Subcutaneous abdominal adipose tissue (tissue), 5 donors: Measurements from ENCODE around the gene SLX4IP.

Experiments
- H3K27ac ChIP-seq: one replicate; pipeline ENCODE4 v1.7.0; 2013; ENCODE audit warnings: low read depth, mild to moderate bottlenecking, inconsistent platforms, low read length, moderate library complexity
- H3K27me3 ChIP-seq, 5 donors: one replicate each; pipeline ENCODE4 v1.7.0; 2013; ENCODE audit warnings: low read length in 5 of 5, inconsistent platforms in 1 of 5; ENCODE audit not compliant: control insufficient read depth in 5 of 5, insufficient read depth in 4 of 5
- H3K36me3 ChIP-seq, 5 donors: one replicate each; pipeline ENCODE4 v1.7.0; 2013; ENCODE audit warnings: low read length in 5 of 5; ENCODE audit not compliant: control insufficient read depth in 5 of 5, insufficient read depth in 5 of 5
- H3K4me1 ChIP-seq, 5 donors: one replicate each; pipeline ENCODE4 v1.7.0; 2013; ENCODE audit warnings: low read length in 5 of 5, mild to moderate bottlenecking in 3 of 5, moderate library complexity in 1 of 5; ENCODE audit not compliant: control insufficient read depth in 5 of 5, insufficient read depth in 5 of 5
- H3K4me3 ChIP-seq, 5 donors: one replicate each; pipeline ENCODE4 v1.7.0; 2013; ENCODE audit warnings: low read length in 5 of 5, low read depth in 1 of 5
- H3K9ac ChIP-seq, 5 donors: one replicate each; pipeline ENCODE4 v1.7.0; 2013; ENCODE audit warnings: low read length in 5 of 5, mild to moderate bottlenecking in 4 of 5, moderate library complexity in 3 of 5
- H3K9me3 ChIP-seq, 5 donors: one replicate each; pipeline ENCODE4 v1.7.0; 2013; ENCODE audit warnings: low read length in 5 of 5; ENCODE audit not compliant: control insufficient read depth in 5 of 5
- donor health status: healthy.
- donor health status: healthy.
- donor health status: healthy.
- donor health status: healthy.
- donor health status: healthy.

SLX4IP gene

GRCh38 chr20:10474606-10475184 is 39.6 kb downstream of the SLX4IP start:
- no peaks in the 10 kb centered on the region for H3K36me3 ChIP-seq
- no peaks in the 10 kb centered on the region for H3K27me3 ChIP-seq
- peaks cover 0 to 32% (median 25%) of the 10 kb centered on the region in 5 donors for H3K4me1 ChIP-seq
- H3K9ac ChIP-seq: no peak overlapping the region
- H3K4me3 ChIP-seq: peak overlapping the region in 1 of 5 donors; percentile 0
- H3K9me3 ChIP-seq: peaks cover 0 to 4% (median 0%) of the 10 kb centered on the region in 5 donors
- H3K27ac ChIP-seq: peak overlapping the region; percentile 2

- peak overlapping the region; percentile 20 for H3K27ac ChIP-seq
Measured at GRCh38 chr20:10475225-10475624, 40.1 kb downstream of the SLX4IP start.

GRCh38 chr20:10476319-10476724 is 41.2 kb downstream of the SLX4IP start:
- H3K27me3 ChIP-seq: no peaks in the 10 kb centered on the region
- H3K4me1 ChIP-seq: peaks cover 0 to 23% (median 22%) of the 10 kb centered on the region in 5 donors
- peaks cover 0 to 4% (median 0%) of the 10 kb centered on the region in 5 donors for H3K9me3 ChIP-seq
- no peak overlapping the region for H3K9ac ChIP-seq
- H3K4me3 ChIP-seq: no peak overlapping the region
- no peak overlapping the region for H3K27ac ChIP-seq
- H3K36me3 ChIP-seq: no peaks in the 10 kb centered on the region

More at GRCh38 chr20:10475225-10475624, 40.1 kb downstream of the SLX4IP start:
- Histone ChIP-seq H3K4me3 (no peak overlapping the region), H3K27me3 (no peaks in the 10 kb centered on the region), H3K9me3 (peaks cover 0 to 4% (median 0%) of the 10 kb centered on the region in 5 donors), H3K36me3 (no peaks in the 10 kb centered on the region), H3K9ac (no peak overlapping the region), H3K4me1 (peaks cover 0 to 26% (median 22%) of the 10 kb centered on the region in 5 donors)

GRCh38 chr20:10478205-10478604 is 43.1 kb downstream of the SLX4IP start:
- Histone ChIP-seq H3K9me3 (no peaks in the 10 kb centered on the region), H3K36me3 (no peaks in the 10 kb centered on the region), H3K27me3 (no peaks in the 10 kb centered on the region), H3K27ac (no peak overlapping the region), H3K4me3 (no peak overlapping the region), H3K4me1 (peaks cover 0 to 23% (median 21%) of the 10 kb centered on the region in 5 donors), H3K9ac (no peak overlapping the region)

- Histone ChIP-seq H3K27ac (no peak overlapping the region), H3K36me3 (no peaks in the 10 kb centered on the region), H3K4me3 (no peak overlapping the region), H3K9me3 (no peaks in the 10 kb centered on the region), H3K27me3 (no peaks in the 10 kb centered on the region), H3K4me1 (peaks cover 0 to 21% (median 18%) of the 10 kb centered on the region in 5 donors), H3K9ac (no peak overlapping the region)
Measured at GRCh38 chr20:10478930-10479329, 43.8 kb downstream of the SLX4IP start.

GRCh38 chr20:10481676-10482075 is 46.6 kb downstream of the SLX4IP start:
- H3K27me3 ChIP-seq: no peaks in the 10 kb centered on the region
- no peak overlapping the region for H3K9ac ChIP-seq
- H3K9me3 ChIP-seq: no peaks in the 10 kb centered on the region
- no peaks in the 10 kb centered on the region for H3K4me1 ChIP-seq
- no peak overlapping the region for H3K4me3 ChIP-seq
- H3K36me3 ChIP-seq: no peaks in the 10 kb centered on the region
- no peak overlapping the region for H3K27ac ChIP-seq

- H3K4me3 ChIP-seq: no peak overlapping the region
- H3K27ac ChIP-seq: no peak overlapping the region
- H3K36me3 ChIP-seq: no peaks in the 10 kb centered on the region
- H3K27me3 ChIP-seq: no peaks in the 10 kb centered on the region
- H3K9me3 ChIP-seq: no peaks in the 10 kb centered on the region
- no peak overlapping the region for H3K9ac ChIP-seq
- H3K4me1 ChIP-seq: peaks cover 0 to 10% (median 5%) of the 10 kb centered on the region in 5 donors
Measured at GRCh38 chr20:10483691-10484090, 48.6 kb downstream of the SLX4IP start.

GRCh38 chr20:10487142-10488136 is 52.3 kb downstream of the SLX4IP start:
- H3K9ac ChIP-seq: no peak overlapping the region
- no peaks in the 10 kb centered on the region for H3K27me3 ChIP-seq
- no peaks in the 10 kb centered on the region for H3K36me3 ChIP-seq
- H3K27ac ChIP-seq: no peak overlapping the region
- H3K4me1 ChIP-seq: peaks cover 0 to 10% (median 5%) of the 10 kb centered on the region in 5 donors
- no peak overlapping the region for H3K4me3 ChIP-seq
- no peaks in the 10 kb centered on the region for H3K9me3 ChIP-seq

GRCh38 chr20:10488534-10488933 is 53.4 kb downstream of the SLX4IP start:
- Histone ChIP-seq H3K36me3 (no peaks in the 10 kb centered on the region), H3K9ac (no peak overlapping the region), H3K27me3 (no peaks in the 10 kb centered on the region), H3K27ac (no peak overlapping the region), H3K4me1 (peaks cover 0 to 10% (median 5%) of the 10 kb centered on the region in 5 donors), H3K9me3 (no peaks in the 10 kb centered on the region), H3K4me3 (no peak overlapping the region)

- peaks cover 0 to 10% (median 5%) of the 10 kb centered on the region in 5 donors for H3K4me1 ChIP-seq
- no peak overlapping the region for H3K27ac ChIP-seq
- H3K27me3 ChIP-seq: no peaks in the 10 kb centered on the region
- no peaks in the 10 kb centered on the region for H3K9me3 ChIP-seq
- H3K4me3 ChIP-seq: no peak overlapping the region
- H3K9ac ChIP-seq: no peak overlapping the region
- H3K36me3 ChIP-seq: no peaks in the 10 kb centered on the region
Measured at GRCh38 chr20:10489853-10490252, 54.7 kb downstream of the SLX4IP start.
